PFSK-1 (cell line): ENCODE data around the gene ELF2.

Experiments
- TAF1 ChIP-seq: IDR thresholded peaks from 2 replicates; pipeline ENCODE4 v1.6.1; 2012; ENCODE audit warnings: low read length, control low read depth, borderline replicate concordance; ENCODE audit not compliant: insufficient read depth
- TF ChIP-seq, protein P1 (sequence below), 2 experiments: IDR thresholded peaks; 2 replicates each; pipeline versions ENCODE4 v1.6.1 to v1.8.0; 2011 to 2012; ENCODE audit warnings: low read depth in 2 of 2, low read length in 2 of 2, control low read depth in 1 of 2, inconsistent platforms in 1 of 2, mild to moderate bottlenecking in 1 of 2, moderate library complexity in 1 of 2; ENCODE audit not compliant: insufficient read depth in 1 of 2

DNA sequence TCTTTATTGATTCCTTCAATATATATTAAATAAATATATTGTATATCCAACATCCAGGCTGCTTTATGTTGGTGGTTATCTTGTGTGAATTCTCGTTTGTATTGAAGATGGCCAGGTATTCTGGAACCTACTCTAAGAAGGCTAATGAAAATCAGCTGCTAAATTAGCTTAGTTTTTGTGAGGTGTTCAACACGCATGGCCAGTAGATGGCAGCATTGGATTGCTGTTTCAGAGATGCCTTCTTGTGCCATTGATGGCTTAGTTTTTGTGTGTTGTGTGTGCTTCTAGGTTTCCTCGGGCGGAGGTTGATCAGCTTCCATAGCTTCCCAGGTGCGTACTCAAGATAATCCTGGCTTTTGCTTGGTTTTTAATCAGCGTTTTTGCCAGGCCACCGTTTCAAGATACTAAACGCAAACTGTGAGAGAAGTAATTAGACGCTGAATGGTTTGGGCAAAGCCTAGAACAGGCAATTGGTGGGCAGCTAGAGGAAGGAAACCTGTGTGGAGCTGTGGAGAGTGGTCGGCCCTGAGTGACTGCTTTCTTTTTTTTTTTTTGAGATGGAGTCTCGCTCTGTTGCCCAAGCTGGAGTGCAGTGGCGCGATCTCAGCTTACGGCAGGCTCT, 146.3 kb downstream of the ELF2 start:
- TF ChIP-seq, protein P1, sequence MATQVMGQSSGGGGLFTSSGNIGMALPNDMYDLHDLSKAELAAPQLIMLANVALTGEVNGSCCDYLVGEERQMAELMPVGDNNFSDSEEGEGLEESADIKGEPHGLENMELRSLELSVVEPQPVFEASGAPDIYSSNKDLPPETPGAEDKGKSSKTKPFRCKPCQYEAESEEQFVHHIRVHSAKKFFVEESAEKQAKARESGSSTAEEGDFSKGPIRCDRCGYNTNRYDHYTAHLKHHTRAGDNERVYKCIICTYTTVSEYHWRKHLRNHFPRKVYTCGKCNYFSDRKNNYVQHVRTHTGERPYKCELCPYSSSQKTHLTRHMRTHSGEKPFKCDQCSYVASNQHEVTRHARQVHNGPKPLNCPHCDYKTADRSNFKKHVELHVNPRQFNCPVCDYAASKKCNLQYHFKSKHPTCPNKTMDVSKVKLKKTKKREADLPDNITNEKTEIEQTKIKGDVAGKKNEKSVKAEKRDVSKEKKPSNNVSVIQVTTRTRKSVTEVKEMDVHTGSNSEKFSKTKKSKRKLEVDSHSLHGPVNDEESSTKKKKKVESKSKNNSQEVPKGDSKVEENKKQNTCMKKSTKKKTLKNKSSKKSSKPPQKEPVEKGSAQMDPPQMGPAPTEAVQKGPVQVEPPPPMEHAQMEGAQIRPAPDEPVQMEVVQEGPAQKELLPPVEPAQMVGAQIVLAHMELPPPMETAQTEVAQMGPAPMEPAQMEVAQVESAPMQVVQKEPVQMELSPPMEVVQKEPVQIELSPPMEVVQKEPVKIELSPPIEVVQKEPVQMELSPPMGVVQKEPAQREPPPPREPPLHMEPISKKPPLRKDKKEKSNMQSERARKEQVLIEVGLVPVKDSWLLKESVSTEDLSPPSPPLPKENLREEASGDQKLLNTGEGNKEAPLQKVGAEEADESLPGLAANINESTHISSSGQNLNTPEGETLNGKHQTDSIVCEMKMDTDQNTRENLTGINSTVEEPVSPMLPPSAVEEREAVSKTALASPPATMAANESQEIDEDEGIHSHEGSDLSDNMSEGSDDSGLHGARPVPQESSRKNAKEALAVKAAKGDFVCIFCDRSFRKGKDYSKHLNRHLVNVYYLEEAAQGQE (IDR thresholded peaks at IDR 0.05; ENCODE audit: insufficient read depth in 1 of 2, low read depth in 2 of 2, low read length in 2 of 2): no peak
- TF ChIP-seq TAF1: no peak
